ENCODE data around the gene CRB2.

CRB2 gene

DNA sequence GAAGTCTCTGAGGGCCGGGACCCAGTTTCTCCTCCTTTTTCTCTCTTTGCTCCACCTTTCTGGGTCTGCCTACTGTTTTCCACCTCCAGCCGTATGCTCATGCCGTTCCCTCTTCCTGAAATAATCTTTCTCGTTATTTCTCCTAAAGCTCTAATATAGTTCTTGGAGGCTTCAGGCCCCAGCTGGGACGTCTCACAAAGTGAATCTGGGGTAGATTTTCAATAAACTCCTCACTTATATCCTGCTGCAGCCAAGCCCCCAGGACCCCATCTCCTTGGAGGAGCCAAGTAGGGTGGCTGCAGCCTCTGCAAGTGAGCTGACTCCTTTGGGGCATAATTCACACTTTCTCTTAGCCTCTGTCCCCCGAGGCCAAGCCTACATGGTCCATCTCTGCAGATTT, 14.2 kb upstream of the CRB2 start:
- H3K4me1 ChIP-seq (ENCODE audit: insufficient read depth, low read length): peaks cover 4% of the 10 kb centered on the region; the same call in 1 of the 2 replicates
- H3K36me3 ChIP-seq (ENCODE audit: insufficient read depth, low read depth, low read length): no peaks in the 10 kb centered on the region
- no peaks in the 10 kb centered on the region for H3K27me3 ChIP-seq (ENCODE audit: insufficient read depth, low read length)
- H3K27ac ChIP-seq (ENCODE audit: low read length): no peak overlapping the region
- H3K9ac ChIP-seq (ENCODE audit: low read depth, low read length): no peak overlapping the region
- no peak overlapping the region for H3K4me3 ChIP-seq (ENCODE audit: low read length)
- no peaks in the 10 kb centered on the region for H3K9me3 ChIP-seq (ENCODE audit: insufficient read depth, low read depth, low read length)

DNA sequence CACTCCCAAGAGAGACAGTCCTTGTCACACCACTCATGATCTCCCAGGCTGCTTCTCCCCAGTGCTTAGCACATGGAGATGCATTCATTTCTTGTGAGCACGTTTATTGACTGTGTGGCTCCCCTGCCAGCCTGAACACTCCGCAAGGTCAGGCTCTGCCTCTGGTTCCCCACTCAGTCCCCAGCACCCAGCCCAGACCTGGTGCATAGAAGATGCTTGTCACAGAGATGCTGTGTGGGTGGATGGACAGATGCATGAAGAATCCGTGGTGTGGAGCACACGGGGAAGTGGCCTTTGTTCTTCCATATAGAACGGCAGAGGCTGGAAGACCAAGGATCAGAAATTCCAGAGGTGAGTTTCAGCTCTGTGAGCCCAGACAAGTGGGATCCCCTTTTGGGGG, 13.8 kb upstream of the CRB2 start:
- Histone ChIP-seq H3K9ac (ENCODE audit: low read depth, low read length) (no peak overlapping the region), H3K36me3 (ENCODE audit: insufficient read depth, low read depth, low read length) (no peaks in the 10 kb centered on the region), H3K27me3 (ENCODE audit: insufficient read depth, low read length) (no peaks in the 10 kb centered on the region), H3K4me3 (ENCODE audit: low read length) (no peak overlapping the region), H3K9me3 (ENCODE audit: insufficient read depth, low read depth, low read length) (no peaks in the 10 kb centered on the region), H3K4me1 (ENCODE audit: insufficient read depth, low read length) (peaks cover 4% of the 10 kb centered on the region; the same call in 1 of the 2 replicates), H3K27ac (ENCODE audit: low read length) (no peak overlapping the region)

DNA sequence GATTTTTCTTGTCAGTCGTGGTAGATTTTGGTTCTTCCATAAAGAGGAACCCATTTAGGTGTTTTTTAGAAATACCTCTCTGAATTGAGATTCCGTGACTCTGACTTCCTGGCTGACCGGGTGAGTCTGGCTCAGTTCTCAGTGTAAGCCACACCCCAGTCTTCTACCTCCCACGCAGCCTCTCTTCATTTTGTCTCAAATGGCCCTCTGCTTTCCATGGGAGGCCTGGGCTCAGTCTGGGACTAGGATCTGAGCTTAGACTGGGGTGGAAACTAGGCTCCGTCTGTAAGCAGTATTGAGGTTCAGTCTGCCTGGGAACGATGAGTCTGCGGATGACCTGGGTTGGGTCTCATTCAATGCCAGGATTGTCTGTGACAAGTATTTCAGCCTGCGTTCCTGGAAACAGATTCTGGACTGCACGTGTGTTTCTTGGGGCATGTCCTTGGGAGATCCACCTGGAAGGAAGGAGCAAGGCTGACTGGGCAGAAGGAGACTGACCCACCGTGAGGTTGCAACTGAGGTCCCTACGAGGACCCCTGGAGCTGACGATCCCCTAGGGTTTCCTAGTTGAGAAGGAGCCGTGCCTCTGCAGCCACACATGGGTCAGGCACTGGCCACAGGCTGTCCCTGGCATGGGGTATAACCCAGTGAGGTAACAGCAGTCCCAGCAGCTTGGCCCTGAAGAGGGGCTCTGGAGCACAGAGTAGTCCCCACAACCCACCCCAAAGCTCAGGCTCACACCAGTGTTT, 12.4 kb upstream of the CRB2 start:
- no peak overlapping the region for H3K9ac ChIP-seq (ENCODE audit: low read depth, low read length)
- no peaks in the 10 kb centered on the region for H3K27me3 ChIP-seq (ENCODE audit: insufficient read depth, low read length)
- H3K9me3 ChIP-seq (ENCODE audit: insufficient read depth, low read depth, low read length): no peaks in the 10 kb centered on the region
- H3K4me3 ChIP-seq (ENCODE audit: low read length): no peak overlapping the region
- H3K4me1 ChIP-seq (ENCODE audit: insufficient read depth, low read length): peaks cover 4% of the 10 kb centered on the region; the same call in 1 of the 2 replicates
- no peak overlapping the region for H3K27ac ChIP-seq (ENCODE audit: low read length)
- H3K36me3 ChIP-seq (ENCODE audit: insufficient read depth, low read depth, low read length): no peaks in the 10 kb centered on the region

DNA sequence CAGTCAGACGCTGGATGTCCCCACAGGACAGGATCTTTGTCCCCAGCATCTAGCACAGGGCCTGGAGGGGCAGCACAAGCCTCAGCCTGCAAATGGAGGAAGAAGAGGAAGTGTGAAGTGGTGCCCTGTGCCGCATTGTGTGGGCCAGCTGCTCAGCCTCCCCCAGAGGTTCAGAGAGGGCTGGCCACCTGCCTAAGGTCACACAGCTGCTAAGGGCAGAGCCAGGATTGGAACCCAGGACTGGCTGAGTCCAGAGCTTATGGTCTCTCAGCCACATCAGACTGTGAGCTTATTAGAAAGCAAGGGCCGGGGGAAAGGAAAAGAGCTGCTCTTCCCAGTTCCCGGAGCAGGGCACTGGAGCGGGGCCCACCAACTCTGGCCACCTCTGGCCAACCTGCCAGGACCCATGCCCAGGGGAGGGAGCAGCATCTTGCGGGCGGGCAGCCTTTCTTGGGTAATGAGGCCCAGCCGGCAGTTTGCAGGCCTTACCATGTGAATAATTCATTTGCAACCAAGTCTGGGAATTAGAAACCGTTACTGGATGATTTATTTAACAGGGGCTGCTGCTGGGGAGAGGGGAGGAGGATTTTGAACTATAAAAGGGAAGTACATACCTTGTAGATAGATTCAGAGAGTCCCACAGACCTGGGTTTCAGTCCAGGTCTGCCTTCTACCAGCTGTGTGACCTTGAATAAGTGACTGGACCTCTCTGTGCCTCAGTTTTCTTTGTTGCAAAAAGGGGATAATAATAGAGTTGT, 11.6 kb upstream of the CRB2 start:
- no peak overlapping the region for H3K27ac ChIP-seq (ENCODE audit: low read length)
- no peaks in the 10 kb centered on the region for H3K36me3 ChIP-seq (ENCODE audit: insufficient read depth, low read depth, low read length)
- no peak overlapping the region for H3K9ac ChIP-seq (ENCODE audit: low read depth, low read length)
- H3K9me3 ChIP-seq (ENCODE audit: insufficient read depth, low read depth, low read length): no peaks in the 10 kb centered on the region
- no peak overlapping the region for H3K4me3 ChIP-seq (ENCODE audit: low read length)
- no peaks in the 10 kb centered on the region for H3K27me3 ChIP-seq (ENCODE audit: insufficient read depth, low read length)
- H3K4me1 ChIP-seq (ENCODE audit: insufficient read depth, low read length): peaks cover 4% of the 10 kb centered on the region; the same call in 1 of the 2 replicates

DNA sequence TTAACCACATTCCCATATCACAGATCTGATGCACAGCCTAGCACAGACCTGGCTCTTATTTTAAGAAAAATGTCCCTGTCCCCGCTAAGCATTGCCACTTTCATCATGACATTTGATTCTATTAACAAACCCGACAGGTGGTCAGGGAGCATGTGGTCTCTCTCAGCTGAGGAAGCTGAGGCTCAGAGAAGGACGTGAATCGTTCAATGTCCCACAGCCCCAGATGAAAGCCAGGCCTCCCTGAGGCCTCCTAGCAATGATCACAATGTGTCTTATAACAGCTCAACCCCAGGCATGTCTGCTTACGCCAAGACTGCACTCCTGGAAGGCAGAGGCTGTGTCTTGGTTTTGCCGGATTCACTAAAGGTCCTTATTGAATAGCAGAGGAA, 10.4 kb upstream of the CRB2 start:
- Histone ChIP-seq H3K36me3 (ENCODE audit: insufficient read depth, low read depth, low read length) (no peaks in the 10 kb centered on the region), H3K27me3 (ENCODE audit: insufficient read depth, low read length) (no peaks in the 10 kb centered on the region), H3K9me3 (ENCODE audit: insufficient read depth, low read depth, low read length) (no peaks in the 10 kb centered on the region), H3K9ac (ENCODE audit: low read depth, low read length) (no peak overlapping the region), H3K4me1 (ENCODE audit: insufficient read depth, low read length) (no peaks in the 10 kb centered on the region), H3K4me3 (ENCODE audit: low read length) (no peak overlapping the region), H3K27ac (ENCODE audit: low read length) (no peak overlapping the region)

DNA sequence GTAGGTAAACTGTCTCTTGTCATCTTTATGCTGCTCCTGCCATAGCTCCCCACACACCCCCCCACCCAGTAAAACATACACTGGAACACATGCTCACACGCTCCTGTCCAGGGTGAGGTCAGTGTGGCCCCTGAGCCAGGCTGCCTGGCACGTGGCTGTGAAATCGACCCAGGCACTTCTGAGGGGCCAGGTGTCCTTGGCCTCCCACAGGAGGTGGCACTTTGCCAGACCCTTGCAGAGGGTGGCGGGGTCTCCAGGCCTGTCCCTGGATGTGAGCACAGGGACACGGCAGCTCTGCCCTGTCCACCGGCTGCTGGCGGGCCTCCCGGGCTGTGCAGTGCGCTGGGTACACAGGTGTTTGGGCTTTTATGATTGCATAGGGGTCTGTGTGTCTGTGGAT, 10.0 kb upstream of the CRB2 start:
- H3K4me3 ChIP-seq (ENCODE audit: low read length): no peak overlapping the region
- H3K27me3 ChIP-seq (ENCODE audit: insufficient read depth, low read length): no peaks in the 10 kb centered on the region
- H3K4me1 ChIP-seq (ENCODE audit: insufficient read depth, low read length): no peaks in the 10 kb centered on the region
- H3K9ac ChIP-seq (ENCODE audit: low read depth, low read length): no peak overlapping the region
- no peaks in the 10 kb centered on the region for H3K9me3 ChIP-seq (ENCODE audit: insufficient read depth, low read depth, low read length)
- no peaks in the 10 kb centered on the region for H3K36me3 ChIP-seq (ENCODE audit: insufficient read depth, low read depth, low read length)
- H3K27ac ChIP-seq (ENCODE audit: low read length): no peak overlapping the region

DNA sequence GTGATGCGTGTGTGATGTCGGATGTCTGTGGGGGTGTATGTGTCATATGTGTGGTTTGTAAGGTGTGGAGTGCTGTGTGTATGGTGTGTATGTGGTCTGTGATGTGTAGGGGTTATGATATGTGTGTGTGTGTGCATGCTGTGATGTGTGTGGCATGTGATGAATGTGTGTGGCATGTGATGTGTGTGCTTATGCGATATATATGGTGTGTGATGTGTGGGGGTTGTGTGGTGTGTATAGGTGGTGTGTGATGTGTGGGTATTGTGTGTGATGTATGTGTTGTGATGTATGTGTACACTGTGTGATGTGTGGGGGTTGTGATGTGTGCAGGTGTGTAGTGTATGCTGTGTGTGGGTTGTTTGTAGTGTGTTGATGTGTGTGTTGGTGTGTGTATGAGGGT, 9.2 kb upstream of the CRB2 start:
- no peaks in the 10 kb centered on the region for H3K36me3 ChIP-seq (ENCODE audit: insufficient read depth, low read depth, low read length)
- H3K27me3 ChIP-seq (ENCODE audit: insufficient read depth, low read length): no peaks in the 10 kb centered on the region
- no peak overlapping the region for H3K27ac ChIP-seq (ENCODE audit: low read length)
- no peaks in the 10 kb centered on the region for H3K9me3 ChIP-seq (ENCODE audit: insufficient read depth, low read depth, low read length)
- no peak overlapping the region for H3K9ac ChIP-seq (ENCODE audit: low read depth, low read length)
- H3K4me1 ChIP-seq (ENCODE audit: insufficient read depth, low read length): no peaks in the 10 kb centered on the region
- no peak overlapping the region for H3K4me3 ChIP-seq (ENCODE audit: low read length)

DNA sequence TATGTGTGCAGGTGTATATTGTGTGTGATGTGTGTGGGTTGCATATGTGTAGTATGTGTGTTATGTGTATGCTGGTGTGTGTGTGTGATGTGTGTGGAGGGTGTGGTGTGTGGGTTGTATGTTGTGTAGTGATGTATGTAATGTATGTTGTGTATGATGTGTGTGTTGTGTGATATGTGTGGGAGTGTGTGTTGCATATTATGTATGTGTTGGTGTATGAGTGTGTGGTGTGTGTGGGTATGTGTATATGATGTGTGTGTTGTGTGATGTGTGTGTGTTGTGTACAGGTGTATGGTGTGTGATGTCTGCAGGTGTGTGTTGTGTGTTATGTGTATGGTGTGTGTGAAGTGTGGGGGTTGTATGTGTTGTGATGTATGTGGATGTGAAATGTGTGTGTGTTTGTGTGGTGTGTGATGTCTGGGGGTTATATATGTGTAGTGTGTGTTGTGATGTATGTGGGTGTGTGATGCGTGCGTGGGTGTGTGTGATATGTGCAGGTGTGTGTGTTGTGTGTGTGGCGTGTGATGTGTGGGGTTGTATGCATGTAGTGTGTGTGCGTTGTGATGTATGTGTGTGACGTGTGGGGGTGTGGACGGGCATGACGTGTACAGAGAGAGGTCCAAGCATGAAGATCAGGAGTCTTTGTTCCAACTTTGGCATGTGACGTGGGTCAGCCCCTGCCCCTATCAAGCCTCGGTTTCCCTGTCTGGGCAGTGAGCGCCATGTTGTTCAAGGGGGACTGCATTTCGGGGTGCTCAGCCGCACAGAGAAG, 8.5 kb upstream of the CRB2 start:
- H3K27me3 ChIP-seq (ENCODE audit: insufficient read depth, low read length): no peaks in the 10 kb centered on the region; the same call in 1 of the 2 replicates
- H3K4me3 ChIP-seq (ENCODE audit: low read length): no peak overlapping the region
- no peaks in the 10 kb centered on the region for H3K36me3 ChIP-seq (ENCODE audit: insufficient read depth, low read depth, low read length)
- H3K27ac ChIP-seq (ENCODE audit: low read length): no peak overlapping the region
- no peaks in the 10 kb centered on the region for H3K4me1 ChIP-seq (ENCODE audit: insufficient read depth, low read length)
- H3K9me3 ChIP-seq (ENCODE audit: insufficient read depth, low read depth, low read length): no peaks in the 10 kb centered on the region
- H3K9ac ChIP-seq (ENCODE audit: low read depth, low read length): no peak overlapping the region

DNA sequence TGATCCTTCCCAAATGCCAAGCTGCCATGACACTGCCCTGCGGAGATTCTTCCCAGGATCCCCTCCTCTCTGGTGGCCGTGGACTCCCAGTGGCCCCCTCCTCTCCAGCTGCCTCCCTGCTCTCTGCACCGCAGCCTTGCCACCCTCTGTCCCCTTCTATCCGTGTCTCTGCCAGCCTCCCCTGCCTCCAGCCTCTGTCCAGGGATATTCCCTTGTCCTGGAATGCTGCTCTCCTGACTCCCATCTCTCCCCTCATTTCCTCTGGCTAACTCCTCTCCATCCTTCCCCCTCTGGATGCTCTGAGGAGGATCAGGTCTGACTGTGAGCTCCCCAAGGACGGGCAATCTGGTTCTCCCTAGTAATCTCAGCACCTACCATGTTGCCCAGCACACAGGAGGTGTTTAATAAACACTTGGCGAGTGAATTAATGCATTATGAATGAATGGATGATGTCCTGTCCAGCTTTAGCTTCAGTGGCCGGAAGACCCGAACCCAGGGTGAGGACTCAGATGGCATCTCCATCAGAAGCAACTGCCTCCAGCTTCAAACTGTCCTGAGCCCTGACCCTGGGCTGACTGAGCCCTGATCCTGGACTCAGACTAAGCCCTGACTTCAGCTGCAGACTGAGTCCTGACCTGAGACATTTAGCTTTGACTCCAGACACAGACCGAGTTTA, 7.5 kb upstream of the CRB2 start:
- no peaks in the 10 kb centered on the region for H3K4me1 ChIP-seq (ENCODE audit: insufficient read depth, low read length)
- no peak overlapping the region for H3K27ac ChIP-seq (ENCODE audit: low read length)
- H3K4me3 ChIP-seq (ENCODE audit: low read length): no peak overlapping the region
- no peak overlapping the region for H3K9ac ChIP-seq (ENCODE audit: low read depth, low read length)
- H3K36me3 ChIP-seq (ENCODE audit: insufficient read depth, low read depth, low read length): no peaks in the 10 kb centered on the region
- no peaks in the 10 kb centered on the region for H3K9me3 ChIP-seq (ENCODE audit: insufficient read depth, low read depth, low read length)
- H3K27me3 ChIP-seq (ENCODE audit: insufficient read depth, low read length): no peaks in the 10 kb centered on the region; the same call in 1 of the 2 replicates

DNA sequence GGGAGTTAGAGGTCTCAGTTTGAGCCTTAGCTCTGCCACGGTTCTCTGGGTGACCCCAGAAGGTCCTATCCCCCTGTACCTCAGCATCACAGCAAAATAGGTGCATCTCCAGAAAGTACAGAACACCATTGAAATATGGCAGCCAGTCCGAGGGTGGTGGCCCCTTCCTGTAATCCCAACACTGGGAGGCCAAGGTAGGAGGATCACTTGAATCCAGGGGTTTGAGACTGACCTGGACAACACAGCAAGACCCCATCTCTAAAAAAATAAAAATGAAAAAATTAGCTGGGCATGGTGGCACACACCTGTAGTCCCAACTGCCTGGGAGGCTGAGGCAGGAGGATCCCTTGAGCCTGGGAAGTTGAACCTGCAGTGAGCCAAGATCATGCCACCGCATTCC, 7.0 kb upstream of the CRB2 start:
- Histone ChIP-seq H3K27me3 (ENCODE audit: insufficient read depth, low read length) (no peaks in the 10 kb centered on the region; the same call in 1 of the 2 replicates), H3K36me3 (ENCODE audit: insufficient read depth, low read depth, low read length) (no peaks in the 10 kb centered on the region), H3K4me1 (ENCODE audit: insufficient read depth, low read length) (no peaks in the 10 kb centered on the region), H3K4me3 (ENCODE audit: low read length) (no peak overlapping the region), H3K9ac (ENCODE audit: low read depth, low read length) (no peak overlapping the region), H3K9me3 (ENCODE audit: insufficient read depth, low read depth, low read length) (no peaks in the 10 kb centered on the region), H3K27ac (ENCODE audit: low read length) (no peak overlapping the region)

DNA sequence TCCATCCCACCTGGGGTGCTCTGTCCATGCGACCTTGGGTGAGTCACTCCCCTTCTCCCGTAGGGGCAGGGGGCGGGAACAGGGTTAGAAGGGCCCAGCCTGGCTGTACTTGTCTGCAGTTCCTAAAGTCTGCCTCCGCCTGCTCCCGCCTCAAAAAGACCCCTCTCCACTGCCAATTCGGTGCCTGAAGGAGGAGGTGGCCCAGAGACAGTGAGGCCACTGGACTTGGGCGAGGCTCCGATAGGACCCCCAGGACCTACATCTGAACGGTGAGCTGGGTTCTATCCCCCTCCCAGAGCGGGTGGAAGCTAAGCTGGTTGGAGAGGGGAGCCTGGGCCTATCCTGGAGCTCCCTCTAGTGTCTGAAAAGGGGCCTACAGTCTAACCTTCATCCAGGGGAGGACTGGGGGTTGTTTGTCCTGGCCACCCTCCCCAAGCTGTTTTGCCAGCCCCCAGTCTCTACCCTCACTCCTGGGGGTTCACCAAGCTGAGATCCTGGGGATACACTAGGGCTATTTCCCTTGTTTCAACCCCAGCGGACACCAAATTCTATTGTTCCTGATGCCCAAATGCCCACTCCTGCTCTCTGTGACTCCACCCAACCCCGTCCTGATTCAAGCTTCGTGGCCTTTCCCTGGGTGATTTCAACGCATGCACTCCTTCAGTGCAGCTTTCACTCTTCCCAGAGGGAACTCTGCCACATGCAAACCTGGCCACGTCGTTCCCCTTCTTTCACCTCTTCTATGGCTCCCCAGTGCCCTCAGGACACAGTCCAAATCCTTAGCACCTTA, 6.1 kb upstream of the CRB2 start:
- Histone ChIP-seq H3K36me3 (ENCODE audit: insufficient read depth, low read depth, low read length) (no peaks in the 10 kb centered on the region), H3K27me3 (ENCODE audit: insufficient read depth, low read length) (no peaks in the 10 kb centered on the region; the same call in 1 of the 2 replicates), H3K9me3 (ENCODE audit: insufficient read depth, low read depth, low read length) (no peaks in the 10 kb centered on the region), H3K27ac (ENCODE audit: low read length) (no peak overlapping the region), H3K9ac (ENCODE audit: low read depth, low read length) (no peak overlapping the region), H3K4me1 (ENCODE audit: insufficient read depth, low read length) (no peaks in the 10 kb centered on the region), H3K4me3 (ENCODE audit: low read length) (no peak overlapping the region)

Data from iPS-20b (cell line).